Forelimb muscle (tissue), 1 donor: ENCODE results near the gene NCR2. TPM values are rescaled to one million over a fixed set of nuclear protein-coding genes. Genes with fewer than 3 reads are reported as not detected.

Experiments
- DNase-seq: peaks from one replicate; pipeline ENCODE4 v3.0.0-alpha.2; 2013; ENCODE audit warnings: low read depth
- polyA plus RNA-seq: library from polyadenylated mRNA; unstranded; fragments of 120-200 nt; gene quantifications from one replicate; pipeline ENCODE4 v1.2.1, GENCODE V29; 2013; ENCODE audit not compliant: insufficient read length

NCR2 gene
- polyA plus RNA-seq, 1 donor: not detected

GRCh38 chr6:41331401-41332150, 3.8 kb upstream of the NCR2 start:
- DNase-seq: no peak

DNA sequence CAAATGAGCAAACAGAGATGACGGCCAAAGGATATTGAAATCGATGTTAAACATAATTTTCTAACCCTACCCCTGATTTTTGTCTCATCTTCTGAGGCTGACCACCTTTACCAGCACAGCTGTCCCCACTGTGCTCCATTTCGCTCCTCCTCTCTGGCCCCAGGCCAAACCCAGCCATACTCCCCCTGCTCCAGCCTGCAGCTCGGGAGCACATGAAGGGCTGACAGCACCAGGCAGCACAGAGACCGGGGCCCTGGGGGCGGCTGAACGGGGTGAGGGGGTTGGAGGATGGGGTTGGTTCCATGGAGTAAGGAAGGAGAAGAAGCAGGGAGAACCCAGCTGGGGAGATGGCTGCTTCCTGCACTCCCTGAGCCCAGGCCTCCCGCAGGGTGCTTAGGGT, 3.2 kb upstream of the NCR2 start:
- DNase-seq: no peak

DNA sequence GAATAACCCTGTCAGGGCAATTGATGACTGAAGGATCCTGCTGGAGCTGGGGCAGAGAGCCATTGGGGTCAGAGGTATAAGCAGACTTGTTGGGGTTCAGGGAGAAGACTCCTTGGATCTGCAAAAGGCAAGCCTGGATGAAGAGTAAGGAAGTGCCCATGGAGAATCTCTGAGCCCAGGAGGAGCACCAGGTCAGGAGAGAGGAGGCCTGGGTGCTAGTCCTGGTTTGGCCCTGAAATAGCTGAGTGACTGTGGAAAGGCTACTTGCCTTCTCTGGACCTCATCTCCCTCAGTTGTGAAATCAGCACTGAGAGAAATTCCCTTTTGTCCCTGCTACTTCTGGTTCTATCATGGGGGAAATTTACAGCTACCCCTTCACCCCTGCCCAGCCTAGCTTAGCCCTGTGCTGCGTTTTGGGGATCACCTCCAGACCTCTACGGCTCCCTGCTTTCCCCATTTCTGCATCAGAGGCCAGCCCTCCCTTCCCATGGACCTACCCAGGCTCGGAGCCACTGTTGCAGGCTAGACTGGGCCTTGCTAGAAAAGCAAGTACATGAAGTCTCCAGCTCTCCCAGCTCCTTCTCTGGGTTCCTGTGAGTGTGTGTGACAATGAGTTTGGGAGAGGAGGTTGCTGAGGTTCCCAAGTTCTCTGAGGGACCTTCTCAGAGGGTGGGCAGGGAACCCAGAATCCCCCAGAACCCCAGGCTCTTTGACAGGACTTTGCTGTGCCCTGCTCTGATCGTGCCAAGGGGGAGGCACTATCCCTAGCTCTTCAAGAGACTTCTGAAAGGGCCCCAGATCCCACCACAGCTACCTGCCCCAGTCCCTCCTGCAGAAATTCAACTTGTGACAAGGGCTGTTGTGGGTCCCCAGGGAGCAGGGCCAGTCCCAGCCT, 2.3 kb upstream of the NCR2 start:
- no peak for DNase-seq

DNA sequence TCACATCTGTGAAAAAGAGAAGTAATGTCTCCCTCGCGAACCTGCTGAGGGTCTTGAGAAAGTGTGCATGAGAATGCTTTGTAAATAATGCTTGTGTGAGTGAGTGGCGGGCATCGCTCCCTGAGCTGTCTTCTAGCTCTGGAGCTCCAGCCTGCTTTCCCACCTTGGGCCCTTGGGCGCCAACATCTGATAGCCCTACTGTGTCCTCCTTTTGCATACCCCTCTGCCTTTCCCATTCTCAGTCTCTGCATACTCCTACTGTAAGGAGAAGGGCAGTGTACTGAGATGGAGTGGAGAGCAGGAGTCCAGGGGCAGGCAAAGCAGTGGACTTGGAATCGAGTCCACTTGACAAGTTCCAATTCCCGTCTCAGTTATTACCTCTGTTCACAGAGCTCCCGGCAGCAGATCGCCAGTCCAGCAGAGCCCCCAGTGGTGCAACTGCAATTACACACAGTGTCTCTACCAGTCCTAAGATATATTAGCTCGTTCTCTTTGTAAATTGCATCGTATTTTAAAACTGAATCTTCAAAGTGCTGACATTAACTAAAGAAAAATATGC, 847 bp upstream of the NCR2 start:
- no peak for DNase-seq

- no peak for DNase-seq
Observed at GRCh38 chr6:41335943-41336342, 535 bp downstream of the NCR2 start.

DNA sequence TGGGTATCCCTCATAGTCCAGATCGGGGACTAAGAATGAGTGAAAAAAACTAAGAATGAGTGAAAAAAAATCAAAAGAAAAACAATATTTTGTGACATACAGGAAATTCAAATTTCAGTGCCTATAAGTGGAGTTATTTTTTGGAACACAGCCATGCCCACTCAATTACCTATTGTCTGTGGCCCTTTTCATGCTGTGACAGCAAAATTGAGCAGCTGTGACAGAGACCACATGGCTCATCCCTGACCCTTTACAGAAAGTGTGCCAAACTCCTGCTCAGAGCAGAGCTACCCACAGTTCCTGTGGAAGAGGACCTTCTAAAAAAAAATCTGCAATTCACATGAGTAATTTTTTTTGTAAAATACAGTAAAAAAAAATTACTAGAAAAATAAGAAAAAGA, 1.4 kb downstream of the NCR2 start:
- DNase-seq: no peak

GRCh38 chr6:41337709-41338108, 2.3 kb downstream of the NCR2 start:
- DNase-seq: no peak

DNA sequence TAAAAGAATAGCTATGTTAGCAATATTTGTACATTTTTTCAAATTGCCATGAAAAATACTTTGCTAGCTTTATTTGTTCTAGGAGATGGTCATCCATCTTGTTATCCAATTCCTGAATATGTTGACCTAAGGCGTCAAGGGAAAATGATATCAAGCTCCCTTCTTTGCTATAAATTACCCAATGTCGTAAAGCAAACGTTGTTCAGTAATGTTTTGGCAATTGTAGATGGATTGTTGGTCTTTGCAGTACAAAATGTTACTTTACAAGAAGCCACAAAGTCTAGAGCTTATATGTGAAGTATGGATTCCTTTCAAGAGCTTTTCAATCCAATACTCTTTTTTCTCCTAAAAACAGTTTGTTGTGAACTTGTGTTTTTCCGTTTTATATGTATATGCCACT, 3.3 kb downstream of the NCR2 start:
- DNase-seq: no peak

- no peak for DNase-seq
Observed at GRCh38 chr6:41341580-41341979, 6.2 kb downstream of the NCR2 start.

GRCh38 chr6:41342241-41342640, 6.8 kb downstream of the NCR2 start:
- DNase-seq: no peak

DNA sequence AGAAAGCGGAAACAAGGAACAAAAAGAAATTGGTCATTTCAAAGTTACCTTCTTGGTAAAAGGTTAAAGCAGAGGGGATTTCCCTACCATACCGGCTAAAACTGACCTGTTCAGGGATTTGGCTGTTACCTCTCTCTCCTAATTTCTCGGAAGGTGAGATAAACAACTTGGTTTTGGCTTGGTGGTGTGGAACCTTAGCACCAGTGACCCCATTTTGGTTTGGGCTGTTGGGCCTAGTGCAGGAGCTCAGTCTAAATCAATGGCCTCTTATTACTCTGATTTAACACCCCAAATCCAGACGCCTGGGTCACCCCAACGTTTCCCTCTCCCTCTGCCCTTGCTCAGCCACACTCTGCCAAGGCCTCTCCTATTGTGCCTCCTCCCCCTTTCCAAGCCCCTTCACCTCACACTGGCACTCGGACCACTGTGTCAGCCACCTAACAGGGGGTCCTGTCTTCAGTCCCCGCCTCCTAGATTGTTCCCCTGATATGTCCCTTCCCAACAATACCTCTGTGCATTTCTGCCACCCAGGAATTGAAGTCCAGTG, 8.3 kb downstream of the NCR2 start:
- no peak for DNase-seq

GRCh38 chr6:41344876-41345275, 9.5 kb downstream of the NCR2 start:
- DNase-seq: no peak

DNA sequence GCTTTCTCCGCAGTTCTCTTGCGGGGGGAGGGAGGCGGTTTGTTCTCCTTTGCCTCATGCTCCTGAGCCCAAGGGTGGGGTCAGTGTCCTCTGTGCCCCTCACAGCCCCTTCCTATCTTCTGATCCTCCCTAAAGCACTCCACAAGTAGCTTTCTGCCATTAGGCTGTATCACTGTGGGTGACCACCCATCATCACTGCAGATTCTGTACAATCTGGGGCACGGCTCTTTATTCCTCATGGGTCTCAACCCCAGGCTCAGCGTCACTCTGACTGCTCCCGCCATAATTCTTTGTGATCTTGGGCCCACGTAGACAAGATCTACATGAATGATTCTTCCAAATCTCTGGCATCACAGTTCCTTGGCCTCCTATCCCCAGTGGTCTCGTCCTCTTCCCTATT, 10.5 kb downstream of the NCR2 start:
- DNase-seq: no peak

DNA sequence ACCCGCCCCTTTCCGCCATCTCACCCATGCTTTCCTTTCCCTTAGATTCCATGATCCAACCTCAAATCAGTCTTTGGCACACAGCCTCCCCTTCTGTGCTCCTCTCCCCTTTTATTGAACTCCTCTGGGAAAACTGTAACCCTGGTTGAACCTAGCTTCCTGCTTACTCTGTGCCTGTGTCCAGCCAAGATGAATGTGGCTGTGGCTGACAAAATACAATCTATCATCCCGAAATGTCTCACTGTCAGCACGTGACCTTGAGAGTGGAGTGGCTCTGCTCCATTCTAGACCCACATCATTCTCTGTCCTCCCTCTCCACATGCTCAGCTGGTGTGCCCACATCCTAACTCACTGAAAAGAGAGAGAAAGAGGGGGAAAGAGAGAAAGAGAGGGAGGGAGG, 11.0 kb downstream of the NCR2 start:
- no peak for DNase-seq

GRCh38 chr6:41347378-41348050, 12.1 kb downstream of the NCR2 start:
- DNase-seq: no peak

DNA sequence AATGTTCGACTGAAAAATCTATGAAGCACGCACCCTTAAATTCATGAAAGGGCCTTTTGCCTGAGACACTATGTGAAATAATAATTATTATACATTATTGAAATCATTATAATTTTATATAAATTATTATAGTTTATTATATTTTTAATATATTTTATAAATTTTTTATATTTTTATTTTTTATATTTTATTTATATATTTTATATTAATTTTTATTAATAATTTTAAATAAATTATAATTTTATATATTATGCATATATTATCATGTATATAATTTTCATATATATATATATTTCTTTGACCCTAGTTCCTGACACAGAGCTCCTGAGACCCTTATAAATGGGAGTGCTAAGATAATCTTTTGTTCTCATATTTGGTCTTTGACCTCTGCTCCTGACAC, 13.5 kb downstream of the NCR2 start:
- DNase-seq: no peak

- DNase-seq: no peak
Observed at GRCh38 chr6:41352396-41352795, 17.0 kb downstream of the NCR2 start.

- DNase-seq: no peak
Observed at GRCh38 chr6:41352907-41353306, 17.5 kb downstream of the NCR2 start.

GRCh38 chr6:41353333-41353732, 17.9 kb downstream of the NCR2 start:
- DNase-seq: no peak

DNA sequence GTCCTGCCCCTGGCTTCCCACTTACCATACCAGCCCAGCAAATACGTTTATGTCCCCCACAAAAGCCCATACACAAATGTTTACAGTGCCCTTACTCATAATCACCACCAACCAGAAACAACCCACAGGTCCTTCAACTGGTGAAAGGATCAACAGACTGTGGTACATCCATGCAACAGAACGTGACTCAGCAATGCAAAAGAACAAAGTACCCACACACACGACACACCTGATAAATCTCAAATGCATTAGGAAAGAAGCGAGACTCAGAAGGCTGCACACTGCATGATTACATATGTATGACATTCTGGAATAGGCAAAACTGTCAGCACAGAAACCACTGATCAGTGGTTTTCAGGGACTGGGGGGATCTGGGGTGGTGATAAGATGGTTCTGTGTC, 20.5 kb downstream of the NCR2 start:
- no peak for DNase-seq

DNA sequence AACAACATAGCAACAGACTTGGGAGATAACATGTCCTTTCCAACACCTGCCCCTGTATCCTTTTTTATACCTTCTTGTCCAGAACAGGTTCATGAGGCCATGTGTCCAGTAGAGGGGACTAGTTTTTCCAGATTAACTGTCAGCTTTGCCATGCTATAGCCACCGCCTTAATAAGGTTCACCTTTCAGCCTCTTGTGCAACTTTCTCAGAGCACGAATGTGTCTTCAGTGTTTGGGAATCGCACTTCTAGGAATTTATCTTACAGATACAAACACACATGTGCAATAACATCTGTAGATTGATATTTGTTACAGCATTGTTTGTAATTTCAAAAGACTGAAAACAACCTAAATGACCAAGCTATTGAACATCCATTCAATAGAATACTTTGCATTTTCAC, 21.4 kb downstream of the NCR2 start:
- no peak for DNase-seq

GRCh38 chr6:41358503-41358902, 23.1 kb downstream of the NCR2 start:
- DNase-seq: no peak
